K562 (cell line): ENCODE data around the gene GET4. TPM values are rescaled to one million over a fixed set of nuclear protein-coding genes. Genes with fewer than 3 reads are reported as not detected.

Experiments used
- ATAC-seq: fragments of 200-7000 bp; cut with Tn5 transposase; 3 replicates; pipeline ENCODE4 v1.9.1; 2020; ENCODE audit warnings: moderate library complexity
- BruUV-seq: library from RNA; stranded (reverse); fragments of 400-500 nt; replicated peaks from 2 replicates; lab custom pipeline; 2021; lab: Mats Ljungman, UMichigan
- CTCF ChIA-PET: fragments of 300-600 bp; formaldehyde crosslinking; extraction: SDS; loops from one replicate; lab custom pipeline; 2021; ENCODE audit warnings: low intra/inter-chr PET ratio; lab: Yijun Ruan, JAX
- POLR2A ChIA-PET: fragments of 300-600, 350-650 bp; sonication (Branson Sonifier 250); formaldehyde crosslinking; extraction: SDS; loops from one replicate; lab custom pipeline; 2021; ENCODE audit warnings: antibody characterized with exemption, inconsistent platforms; lab: Yijun Ruan, JAX
- DNase-seq, 4 experiments: peaks; one replicate each; pipeline versions ENCODE4 v3.0.0 to v3.0.0-alpha.2; 2011 to 2018; ENCODE audit warnings: low spot score in 3 of 4, mixed read lengths in 3 of 4; ENCODE audit errors: extremely low read depth in 1 of 4
- FAIRE-seq: peaks from 2 replicates; lab custom pipeline; 2011; peaks lifted over from hg19 to GRCh38; lab: Jason Lieb, UNC
- H2AFZ ChIP-seq: 2 replicates; pipeline ENCODE4 v1.6.0; 2011; ENCODE audit warnings: low read depth, low read length, control low read depth, inconsistent platforms
- H3K27ac ChIP-seq: fragments of 200-600 bp; 3 replicates; pipeline ENCODE4 v1.8.0; 2011; ENCODE audit warnings: low read depth, mild to moderate bottlenecking, control low read depth, inconsistent platforms, low read length, moderate library complexity, mixed read lengths; ENCODE audit errors: extremely low read depth
- H3K27me3 ChIP-seq, 2 experiments: fragments of 300-600 bp in 1 of 2; 2 replicates in 1 of 2; 3 replicates in 1 of 2; pipeline versions ENCODE4 v1.6.0 to v1.8.0; 2011; ENCODE audit warnings: inconsistent platforms in 2 of 2, low read length in 2 of 2, mild to moderate bottlenecking in 1 of 2, mixed read lengths in 1 of 2, moderate library complexity in 1 of 2; ENCODE audit not compliant: control insufficient read depth in 2 of 2, insufficient read depth in 2 of 2
- H3K36me3 ChIP-seq: fragments of 300-600 bp; 3 replicates; pipeline ENCODE4 v1.8.0; 2011; ENCODE audit warnings: mild to moderate bottlenecking, low read length, inconsistent platforms; ENCODE audit not compliant: control insufficient read depth, insufficient read depth
- H3K4me1 ChIP-seq, 2 experiments: fragments of 200-600 bp in 1 of 2; replicated peaks in 1 of 2; 2 replicates in 1 of 2; 3 replicates in 1 of 2; pipeline versions ENCODE4 v1.5.1 to v1.8.0; 2011; ENCODE audit warnings: inconsistent platforms in 2 of 2, low read length in 2 of 2, mild to moderate bottlenecking in 1 of 2, mixed read lengths in 1 of 2, moderate library complexity in 1 of 2; ENCODE audit not compliant: control insufficient read depth in 2 of 2, insufficient read depth in 2 of 2
- H3K4me2 ChIP-seq: 2 replicates; pipeline ENCODE4 v1.6.1; 2011; ENCODE audit warnings: low read length, control low read depth, inconsistent platforms, mixed read lengths; ENCODE audit not compliant: insufficient read depth
- H3K4me3 ChIP-seq: fragments of 200-600 bp; sonication (generic), shearing (Covaris generic); 2 replicates; pipeline ENCODE4 v1.5.1; 2016; ENCODE audit warnings: control low read depth, inconsistent platforms
- H3K79me2 ChIP-seq: fragments of 200-600 bp; 3 replicates; pipeline ENCODE4 v1.8.0; 2011; ENCODE audit warnings: low read length, inconsistent platforms; ENCODE audit not compliant: control insufficient read depth, insufficient read depth
- H3K9ac ChIP-seq, 2 experiments: 2 replicates each; pipeline versions ENCODE4 v1.6.0 to v1.6.1; 2011; ENCODE audit warnings: low read depth in 2 of 2, low read length in 2 of 2, control low read depth in 1 of 2, inconsistent platforms in 1 of 2, mild to moderate bottlenecking in 1 of 2, mixed read lengths in 1 of 2; ENCODE audit not compliant: insufficient read depth in 1 of 2
- H3K9me1 ChIP-seq: one replicate; pipeline ENCODE4 v1.6.0; 2011; ENCODE audit warnings: inconsistent platforms, mild to moderate bottlenecking, low read length, moderate library complexity; ENCODE audit not compliant: control insufficient read depth, insufficient read depth
- H3K9me3 ChIP-seq: replicated peaks from 2 replicates; pipeline ENCODE4 v1.5.1; 2011; ENCODE audit warnings: low read depth, low read length, inconsistent platforms; ENCODE audit not compliant: control insufficient read depth, insufficient read depth
- H4K20me1 ChIP-seq: replicated peaks from 2 replicates; pipeline ENCODE4 v1.6.1; 2011; ENCODE audit warnings: low read length, inconsistent platforms, mixed read lengths; ENCODE audit not compliant: control insufficient read depth, insufficient read depth
- ASH1L ChIP-seq: fragments of 450-650 bp; IDR thresholded peaks from 2 replicates; pipeline ENCODE4 v1.6.1; 2018; ENCODE audit warnings: borderline replicate concordance, mild to moderate bottlenecking, low read depth; ENCODE audit not compliant: partially characterized antibody
- MEIS2 ChIP-seq: fragments of 450-650 bp; IDR thresholded peaks from 2 replicates; pipeline ENCODE4 v1.6.1; 2014; ENCODE audit warnings: mild to moderate bottlenecking; ENCODE audit not compliant: partially characterized antibody
- ZNF785 ChIP-seq: fragments of 250-450 bp; sonication (Bioruptor Pico); IDR thresholded peaks from 2 replicates; pipeline ENCODE4 v1.4.0; 2020; ENCODE audit warnings: mild to moderate bottlenecking
- WGBS: fragments of 100-300 bp; shearing (Covaris generic); methylation state at CpG from one replicate; pipeline ENCODE4 v1.1.6; 2016; ENCODE audit warnings: low coverage, mixed read lengths; ENCODE audit not compliant: insufficient coverage; ENCODE audit errors: missing lambda C conversion rate; 5-methylcytosine and 5-hydroxymethylcytosine counted together
- in situ Hi-C: fragments of 300-500 bp; cut with MboI; formaldehyde crosslinking; loops from 4 replicates; pipeline ENCODE4 v1.15.0; 2018; ENCODE audit warnings: inconsistent platforms, mixed read lengths
- intact Hi-C: fragments of 100-400 bp; cut with micrococcal nuclease; formaldehyde crosslinking; loops from 2 replicates; pipeline ENCODE4 v1.14.2; 2022
- polyA plus RNA-seq, 8 experiments: library from polyadenylated mRNA; depleted of rRNA in 4 of 8; stranded (reverse) in 5 of 8; unstranded in 3 of 8; fragments of >200 nt; fragmentation: Nextera tagmentation in 2 of 8; fragmentation: Illumina TruSeq in 1 of 8; extraction: Ambion mirVana in 2 of 8; extraction: Trizol in 1 of 8; gene quantifications; 2 replicates each; pipeline versions ENCODE4 v1.2.1 to v1.2.3, GENCODE V29; 2011 to 2014; ENCODE audit warnings: inconsistent platforms in 1 of 8, missing spikeins in 1 of 8
- total RNA-seq, 7 experiments: library from RNA; depleted of rRNA in 6 of 7; stranded (reverse); fragments of >200 nt in 6 of 7; fragmentation: Illumina TruSeq in 2 of 7; extraction: Trizol in 2 of 7; gene quantifications; 2 replicates each; pipeline versions ENCODE4 v1.2.1 to v1.2.3, GENCODE V29; 2011 to 2021; ENCODE audit warnings: low replicate concordance in 1 of 7
- TF ChIP-seq, protein P1 (sequence below): sonication (generic); formaldehyde crosslinking; IDR thresholded peaks from 2 replicates; pipeline ENCODE4 v1.9.0; 2022; ENCODE audit warnings: mild to moderate bottlenecking, missing genetic modification reagents

Gene GET4
- total and polyA plus RNA-seq, 9 of the 15 experiments (the other 6 are each of a cell fraction or from before 2014, with no cell fraction given): 0.99 to 122 (median 40.4) TPM

DNA sequence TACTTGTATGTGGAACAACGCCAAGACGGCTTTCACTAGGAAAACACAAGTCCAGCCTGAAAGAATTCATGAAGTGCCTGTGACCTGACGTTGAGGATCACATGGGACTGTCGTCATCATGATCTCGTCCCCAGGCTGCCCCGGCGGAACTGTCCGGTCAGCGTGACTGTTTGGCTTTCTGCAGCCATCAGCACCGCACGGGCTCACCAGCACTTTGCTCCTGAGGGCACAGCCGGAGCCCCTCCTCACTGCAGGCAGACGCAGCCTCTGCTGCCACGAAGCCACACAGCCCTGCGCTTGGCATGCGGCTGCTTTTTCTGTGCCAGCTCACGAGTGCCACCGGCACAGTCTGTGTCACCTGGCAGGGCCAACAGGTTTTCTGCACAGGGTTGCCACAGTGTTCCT is 9.4 kb upstream of the GET4 start:
- FAIRE-seq (no peak), ATAC-seq (no peak), DNase-seq (no peak)
- H3K79me2 ChIP-seq: no peaks in the 10 kb centered on the region
- H2AFZ ChIP-seq: no peak overlapping the region
- no peak overlapping the region for H3K4me3 ChIP-seq
- intact Hi-C loops (no loop called here), in situ Hi-C loops (no loop called here)
- ChIA-PET POLR2A (interaction anchor here (0.7 kb wide), 1 partner anchor 14 kb away, joined by 4 read pairs; no protein-coding TSS in a partner anchor), CTCF (no interaction called here)
- H3K4me1 ChIP-seq: peaks cover 0 to 11% of the 10 kb centered on the region in 2 experiments; a peak in 2 of 5 replicates
- no peak overlapping the region for H3K27ac ChIP-seq
- H3K9me1 ChIP-seq: no peaks in the 10 kb centered on the region
- peaks cover 75% of the 10 kb centered on the region for H3K36me3 ChIP-seq
- BruUV-seq: no TSS peak
- H3K9me3 ChIP-seq: no peaks in the 10 kb centered on the region
- no peaks in the 10 kb centered on the region for H3K27me3 ChIP-seq
- H4K20me1 ChIP-seq: no peaks in the 10 kb centered on the region
- no peak overlapping the region for H3K4me2 ChIP-seq
- peak overlapping the region in 1 of 2 experiments; percentile 13; a peak in 1 of 4 replicates for H3K9ac ChIP-seq
- WGBS: 99% methylated on average over 14 of the region's 18 CpGs
- TF ChIP-seq, protein P1, sequence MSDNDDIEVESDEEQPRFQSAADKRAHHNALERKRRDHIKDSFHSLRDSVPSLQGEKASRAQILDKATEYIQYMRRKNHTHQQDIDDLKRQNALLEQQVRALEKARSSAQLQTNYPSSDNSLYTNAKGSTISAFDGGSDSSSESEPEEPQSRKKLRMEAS: no peak
- no peak for TF ChIP-seq ZNF785 (CRISPR knock-in tag)
- TF ChIP-seq MEIS2: no peak
- TF ChIP-seq ASH1L: no peak
